Measurements from ENCODE around the gene FXYD7. TPM values are rescaled to one million over a fixed set of nuclear protein-coding genes. Genes with fewer than 3 reads are reported as not detected.
A peak's percentile ranks its signal among the peaks of the same experiment; 100 is the strongest.

Gene FXYD7
- polyA plus RNA-seq, 12 donors, result 0.53 to 2.2 (median 1.1) TPM; not detected in 2

DNA sequence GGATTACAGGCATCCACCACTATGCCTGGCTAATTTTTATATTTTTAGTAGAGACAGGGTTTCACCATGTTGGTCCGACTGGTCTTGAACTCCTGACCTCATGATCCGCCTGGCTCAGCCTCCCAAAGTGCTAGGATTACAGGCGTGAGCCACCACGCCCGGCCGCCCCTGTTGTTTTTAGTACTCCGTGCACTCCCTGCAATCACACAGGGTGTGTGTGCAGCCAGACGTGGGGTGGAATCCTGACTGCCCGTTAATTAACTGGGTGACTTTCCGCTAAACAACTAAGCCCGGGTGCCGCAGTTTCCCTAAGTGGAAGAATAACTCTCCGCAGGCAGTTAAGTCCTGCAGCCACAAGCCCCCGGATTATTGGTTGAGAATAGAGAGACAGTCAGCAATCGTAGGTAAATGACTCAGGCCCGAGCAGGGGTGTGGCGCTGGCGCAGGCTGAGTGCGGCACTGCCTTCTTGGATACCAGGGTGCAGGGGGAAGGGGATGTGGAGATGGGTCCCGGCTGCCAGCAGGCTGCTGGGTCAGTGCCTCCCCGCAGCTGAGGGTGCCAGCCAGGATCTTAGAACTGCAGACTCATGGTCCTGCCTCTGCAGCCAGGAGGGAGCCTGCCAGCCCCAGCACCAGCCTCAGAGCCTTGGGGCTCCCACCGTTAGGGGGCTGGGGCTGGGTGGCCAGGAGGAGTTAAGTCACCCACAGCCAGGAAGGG lies 33.5 kb upstream of the FXYD7 start:
- DNase-seq, result no peak

DNA sequence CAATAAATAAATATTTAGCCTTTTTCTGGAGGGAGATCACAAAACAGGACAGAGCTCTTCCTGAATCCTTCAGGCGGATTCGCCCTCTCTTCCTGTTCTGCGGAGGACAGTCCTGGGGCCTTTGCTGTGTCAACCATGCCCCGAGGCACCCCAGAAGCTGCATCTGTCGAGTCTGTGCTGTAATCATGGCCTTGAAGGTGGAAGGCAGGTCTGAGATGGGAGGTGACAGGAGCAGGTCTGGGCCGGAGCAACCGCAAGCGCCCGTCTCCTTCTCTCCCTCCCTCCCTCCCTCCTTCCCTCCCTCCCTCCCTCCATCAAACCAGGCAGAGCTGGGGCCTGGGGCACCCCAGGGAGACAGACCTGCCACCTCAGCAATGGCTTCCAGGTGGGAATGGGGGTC lies 32.1 kb upstream of the FXYD7 start:
- no peak for DNase-seq

DNA sequence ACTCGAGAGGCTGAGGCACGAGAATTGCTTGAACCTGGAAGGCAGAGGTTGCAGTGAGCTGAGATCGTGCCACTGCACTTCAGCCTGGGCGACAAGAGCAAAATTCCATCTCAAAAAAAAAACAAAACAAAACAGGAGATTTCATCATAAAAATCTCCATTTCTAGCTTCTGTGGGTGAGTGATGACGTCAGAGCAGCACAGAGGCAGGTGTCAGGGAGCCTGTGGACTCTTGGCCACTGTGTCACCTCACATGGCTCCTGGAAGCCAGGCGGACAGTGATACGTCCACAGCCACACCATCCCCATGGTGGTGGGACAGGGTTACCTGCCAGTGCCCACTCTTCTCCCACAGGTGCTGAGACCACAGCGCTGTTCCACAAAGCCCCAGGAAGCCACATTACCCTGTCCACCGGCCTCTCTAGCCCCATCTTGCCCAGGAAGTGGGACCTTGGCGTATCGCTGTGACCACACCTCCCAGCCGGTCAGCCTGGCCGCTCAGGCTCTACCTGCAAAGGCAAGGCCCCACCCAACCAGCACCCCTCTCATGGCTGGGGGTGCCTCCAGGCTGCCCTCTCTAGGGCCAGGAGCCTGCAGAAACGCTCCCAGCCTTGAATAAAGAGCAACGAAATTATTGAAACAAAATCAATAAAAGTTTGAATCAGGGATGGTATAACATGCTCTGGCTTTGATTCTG lies 29.9 kb upstream of the FXYD7 start:
- DNase-seq, result no peak

DNA sequence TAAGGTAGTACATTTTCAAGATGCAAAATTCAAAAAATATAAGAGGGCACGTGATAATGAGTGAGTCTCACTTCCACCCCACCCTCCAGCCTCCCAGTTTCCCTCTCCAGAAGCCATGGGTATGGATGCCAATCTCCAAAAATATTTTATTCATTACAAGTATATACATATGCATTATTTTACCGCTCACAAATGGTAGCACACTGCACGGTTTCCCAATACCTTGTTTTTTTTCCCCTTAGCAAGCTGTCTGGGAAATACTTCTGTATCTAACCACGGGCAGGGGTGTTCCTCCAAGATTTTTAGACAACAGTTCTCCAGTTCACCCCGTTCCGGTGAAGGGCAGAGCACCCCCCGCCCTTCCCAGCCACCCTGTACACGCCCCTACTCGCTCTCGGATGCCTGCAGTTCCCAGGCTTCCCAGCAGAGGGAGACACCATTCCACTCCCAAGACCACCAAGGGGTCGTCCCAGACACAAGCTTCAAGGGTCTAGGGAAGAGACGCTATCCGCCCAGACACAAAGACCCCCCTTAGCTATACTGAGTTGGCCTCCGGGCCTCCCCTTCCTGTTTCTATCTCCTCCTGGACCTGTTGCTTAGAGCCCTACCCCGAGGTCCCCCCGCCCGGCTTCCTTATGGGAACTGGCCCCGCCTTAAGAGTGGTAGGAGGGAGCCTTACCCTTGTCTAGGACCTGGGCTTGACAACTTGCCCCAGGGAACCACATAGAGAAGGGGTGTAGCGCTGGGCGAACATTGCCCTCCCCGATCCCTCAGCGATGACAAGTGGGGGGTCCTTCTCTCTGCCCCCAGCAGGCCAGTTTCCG lies 28.5 kb upstream of the FXYD7 start:
- peak; percentile 83 for DNase-seq

DNA sequence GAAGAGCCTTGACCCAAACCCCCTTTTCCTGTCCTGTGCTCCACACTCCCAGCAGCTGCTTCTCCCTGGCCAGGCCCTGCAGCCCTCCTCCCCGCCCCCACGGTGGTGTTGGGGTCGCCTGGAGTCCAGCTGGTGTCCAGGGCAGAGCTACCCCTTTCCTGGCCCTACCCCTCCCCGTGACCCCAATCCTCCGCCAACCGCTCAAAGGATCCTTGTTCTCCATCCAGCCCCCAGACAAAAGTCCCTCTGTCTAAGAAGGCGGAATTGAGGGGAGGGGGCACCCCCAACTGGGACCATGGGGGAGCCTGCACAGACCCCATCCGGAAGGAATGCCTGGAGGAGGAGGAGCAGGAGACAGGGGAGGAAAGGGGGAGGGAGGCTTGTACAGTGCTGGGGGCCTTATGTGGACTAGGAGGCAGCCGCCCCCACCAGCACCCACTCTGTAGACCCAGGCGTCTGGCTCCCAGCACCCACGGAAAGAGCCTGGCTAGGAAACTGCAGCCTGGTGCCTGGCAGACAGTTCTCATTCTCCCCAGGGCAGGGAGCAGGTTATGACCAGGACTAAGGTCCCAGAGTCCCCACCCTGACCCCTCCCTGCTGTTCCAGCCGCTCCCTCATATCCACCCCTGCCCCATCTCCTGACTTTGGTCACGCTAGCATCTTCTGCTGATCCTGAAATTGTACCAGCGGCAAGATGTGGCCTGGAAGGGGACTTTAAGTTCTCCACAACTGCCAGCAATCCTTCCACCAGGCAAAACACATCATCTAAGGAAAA lies 27.7 kb upstream of the FXYD7 start, which contains the start of gene FXYD3:
Gene FXYD3 (plus strand): TSS at position 647 of the 775 bp plus-strand sequence. CDS start 3,554 bp downstream, outside the sequence.
- no peak for DNase-seq

DNA sequence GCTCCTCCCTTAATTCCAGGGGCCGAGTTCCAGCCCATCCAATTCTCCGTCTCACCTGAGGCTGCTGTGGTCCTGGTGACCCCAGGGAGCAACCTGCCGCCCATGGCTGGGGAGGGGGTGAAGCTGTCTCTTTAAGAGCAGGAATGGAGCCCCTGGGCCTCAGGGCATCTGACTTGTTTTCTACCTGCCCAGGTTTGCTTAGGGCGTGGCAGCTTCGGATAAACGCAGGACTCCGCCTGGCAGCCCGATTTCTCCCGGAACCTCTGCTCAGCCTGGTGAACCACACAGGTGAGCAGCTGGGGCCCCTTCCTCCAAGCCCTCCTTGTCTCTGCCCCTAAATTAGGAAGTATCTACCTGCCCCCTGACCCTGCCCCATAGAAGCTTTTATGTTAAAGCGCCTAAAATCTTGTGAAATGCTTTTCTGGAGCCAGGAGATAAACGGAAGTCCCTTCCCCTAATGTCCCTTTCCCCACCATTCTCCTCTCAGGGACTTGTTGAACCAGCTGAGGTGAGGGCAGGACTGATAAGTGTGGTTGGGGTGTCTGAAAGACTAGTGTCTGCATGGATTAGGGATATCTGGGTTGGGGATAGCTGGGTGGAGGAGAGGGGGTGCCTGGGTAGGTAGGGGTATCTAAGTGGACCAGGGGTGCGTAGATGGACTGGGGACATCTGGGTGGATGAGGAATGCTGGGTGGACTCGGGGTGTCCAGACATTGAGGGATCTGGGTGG lies 26.8 kb upstream of the FXYD7 start:
- no peak for DNase-seq

DNA sequence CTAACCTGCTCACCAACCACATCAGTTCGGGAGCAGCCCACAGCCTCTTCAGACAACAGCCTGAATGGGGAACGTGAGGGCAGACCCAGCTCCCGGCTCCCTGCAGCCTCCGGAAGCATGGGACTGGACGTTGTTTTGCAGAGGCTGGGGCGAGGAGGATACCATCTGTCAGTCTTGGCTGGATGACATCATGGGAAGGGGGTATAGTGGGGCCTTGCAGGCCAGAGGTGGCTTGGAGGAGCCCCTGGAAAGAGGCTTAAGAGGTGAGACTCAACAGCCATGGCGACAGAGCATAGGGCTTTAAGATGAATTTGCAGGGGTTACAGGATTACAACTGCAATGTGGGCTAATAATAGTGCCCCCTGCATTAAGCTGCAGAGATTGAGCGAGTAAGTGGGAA lies 25.9 kb upstream of the FXYD7 start:
- DNase-seq, result no peak

DNA sequence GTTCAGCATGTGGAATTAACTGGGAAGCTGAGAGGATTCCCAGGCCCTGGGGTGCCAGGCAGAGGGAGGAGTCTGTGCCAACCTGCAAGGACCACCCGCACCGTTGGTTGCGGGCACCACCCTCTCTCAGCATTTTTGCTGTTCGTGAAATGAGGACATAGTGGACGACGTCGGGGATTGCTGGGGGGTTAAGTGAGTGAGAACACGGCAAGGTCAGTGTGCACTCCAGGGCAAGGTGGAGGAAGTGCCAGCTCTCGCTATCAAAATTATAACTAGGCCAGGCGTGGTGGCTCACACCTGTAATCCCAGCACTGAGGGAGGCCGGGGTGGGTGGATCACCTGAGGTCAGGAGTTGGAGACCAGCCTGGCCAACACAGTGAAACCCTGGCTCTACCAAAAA lies 25.3 kb upstream of the FXYD7 start:
- DNase-seq, result no peak

DNA sequence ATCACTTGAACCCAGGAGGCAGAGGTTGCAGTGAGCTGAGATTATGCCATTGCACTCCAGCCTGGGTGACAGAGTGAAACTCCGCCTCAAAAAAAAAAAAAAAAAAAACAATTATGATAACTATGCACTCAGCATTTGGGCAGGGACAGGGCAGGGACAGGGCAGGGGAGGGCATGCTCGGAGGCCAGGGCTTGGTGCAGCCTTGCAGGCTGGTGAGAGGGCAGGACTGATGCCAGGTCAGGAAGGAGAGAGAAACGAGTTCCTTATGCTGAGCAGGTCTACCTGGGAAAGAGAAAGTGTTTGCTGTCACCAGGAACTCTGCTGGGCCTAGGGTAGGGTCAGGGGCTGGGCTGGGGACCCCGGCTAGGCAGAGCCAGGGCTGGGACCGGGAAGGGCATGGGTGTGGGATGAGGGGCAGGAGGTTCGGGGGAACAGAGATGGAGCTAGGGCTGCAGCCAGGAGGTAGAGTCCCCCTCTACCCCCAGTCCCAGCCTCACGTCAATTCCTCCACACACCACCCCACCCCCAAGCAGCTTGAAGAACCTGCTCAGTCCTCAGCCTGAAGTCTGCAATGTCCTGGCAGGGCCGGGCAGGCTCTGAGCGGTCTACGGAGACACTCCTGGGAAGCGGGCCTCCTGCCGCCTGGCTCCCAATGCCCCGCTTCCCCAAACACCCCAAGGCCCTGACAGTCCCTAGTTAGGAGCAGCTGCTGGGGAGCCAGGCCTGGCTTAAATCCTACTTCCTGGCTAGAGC lies 24.6 kb upstream of the FXYD7 start:
- DNase-seq, result no peak

DNA sequence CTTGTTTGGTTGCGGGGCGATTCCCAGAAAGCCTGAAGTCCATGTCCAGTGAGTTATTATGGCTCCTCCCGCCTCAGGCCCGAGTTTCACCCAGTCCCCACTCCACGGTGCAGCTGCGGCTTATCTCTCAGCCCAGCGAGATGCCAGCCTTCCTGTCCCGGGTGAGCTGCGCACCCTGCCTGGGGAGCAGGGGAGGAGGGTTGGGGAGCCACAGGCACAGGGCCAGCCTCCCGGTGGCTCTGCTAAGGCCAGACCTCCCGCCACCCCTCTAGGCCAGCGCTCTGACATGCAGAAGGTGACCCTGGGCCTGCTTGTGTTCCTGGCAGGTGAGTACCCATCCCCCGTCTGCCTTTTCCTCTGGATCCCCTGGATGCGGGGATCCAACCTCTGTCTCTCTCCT lies 24.0 kb upstream of the FXYD7 start:
- DNase-seq, result no peak

DNA sequence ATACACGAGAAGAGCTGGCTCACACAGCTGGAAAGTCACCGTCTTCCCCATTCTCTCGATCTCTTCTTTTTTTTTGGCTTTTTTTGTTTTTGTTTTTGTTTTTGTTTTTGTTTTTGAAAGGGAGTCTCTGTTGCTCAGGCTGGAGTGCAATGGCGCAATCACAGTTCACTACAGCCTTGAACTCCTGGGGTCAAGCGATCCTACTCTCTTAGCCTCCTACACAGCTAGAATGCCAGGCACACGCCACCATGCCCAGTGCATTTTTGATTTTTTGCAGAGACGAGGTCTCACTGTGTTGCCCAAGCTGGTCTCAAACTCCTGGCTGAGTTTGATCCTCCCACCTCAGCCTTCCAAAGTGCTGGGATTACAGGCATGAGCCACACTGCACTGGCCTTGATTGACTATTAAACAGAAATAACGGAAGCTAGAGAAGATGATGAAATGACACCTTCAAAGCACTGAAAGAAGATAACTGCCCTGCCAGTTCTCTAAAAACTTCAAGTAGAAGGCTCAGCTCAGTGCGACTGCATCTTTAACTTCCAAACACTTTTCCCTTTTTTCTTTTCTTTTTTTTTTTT lies 23.4 kb upstream of the FXYD7 start:
- no peak for DNase-seq

DNA sequence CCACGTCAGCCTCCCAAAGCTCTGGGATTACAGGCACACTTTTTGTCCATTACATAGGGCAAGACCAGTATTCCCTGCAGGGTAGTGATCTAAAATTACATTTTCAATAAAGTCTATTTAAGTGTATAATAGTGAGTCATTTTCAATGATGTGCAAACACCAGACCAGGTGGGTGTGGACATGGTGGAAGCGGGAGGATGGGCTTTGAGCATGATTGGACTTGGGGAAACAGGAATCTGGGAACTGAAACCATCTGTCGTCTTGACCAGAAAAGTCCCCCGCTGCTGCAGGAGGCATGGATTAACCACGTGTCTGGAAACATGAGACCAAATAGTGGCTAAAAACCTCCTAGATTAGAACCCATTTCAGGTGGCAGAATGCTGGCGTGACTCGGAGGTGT lies 22.6 kb upstream of the FXYD7 start:
- no peak for DNase-seq

DNA sequence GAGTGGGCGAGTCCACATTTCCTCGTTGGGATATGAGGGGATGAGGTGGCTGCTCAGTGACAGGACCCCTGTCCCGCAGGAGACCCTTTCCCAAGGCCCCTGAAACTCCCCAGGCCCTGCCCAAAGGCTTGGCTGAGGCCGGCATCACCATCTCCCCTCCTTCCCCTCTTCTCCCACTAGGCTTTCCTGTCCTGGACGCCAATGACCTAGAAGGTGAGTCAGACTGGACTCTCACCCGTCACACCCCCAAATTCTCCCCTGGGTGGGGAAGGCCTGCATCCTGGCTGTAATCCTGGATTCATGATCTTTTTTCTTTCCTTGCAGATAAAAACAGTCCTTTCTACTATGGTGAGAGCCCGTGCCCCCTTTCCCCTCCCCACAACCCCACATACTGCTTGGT lies 22.2 kb upstream of the FXYD7 start:
- DNase-seq, result no peak

DNA sequence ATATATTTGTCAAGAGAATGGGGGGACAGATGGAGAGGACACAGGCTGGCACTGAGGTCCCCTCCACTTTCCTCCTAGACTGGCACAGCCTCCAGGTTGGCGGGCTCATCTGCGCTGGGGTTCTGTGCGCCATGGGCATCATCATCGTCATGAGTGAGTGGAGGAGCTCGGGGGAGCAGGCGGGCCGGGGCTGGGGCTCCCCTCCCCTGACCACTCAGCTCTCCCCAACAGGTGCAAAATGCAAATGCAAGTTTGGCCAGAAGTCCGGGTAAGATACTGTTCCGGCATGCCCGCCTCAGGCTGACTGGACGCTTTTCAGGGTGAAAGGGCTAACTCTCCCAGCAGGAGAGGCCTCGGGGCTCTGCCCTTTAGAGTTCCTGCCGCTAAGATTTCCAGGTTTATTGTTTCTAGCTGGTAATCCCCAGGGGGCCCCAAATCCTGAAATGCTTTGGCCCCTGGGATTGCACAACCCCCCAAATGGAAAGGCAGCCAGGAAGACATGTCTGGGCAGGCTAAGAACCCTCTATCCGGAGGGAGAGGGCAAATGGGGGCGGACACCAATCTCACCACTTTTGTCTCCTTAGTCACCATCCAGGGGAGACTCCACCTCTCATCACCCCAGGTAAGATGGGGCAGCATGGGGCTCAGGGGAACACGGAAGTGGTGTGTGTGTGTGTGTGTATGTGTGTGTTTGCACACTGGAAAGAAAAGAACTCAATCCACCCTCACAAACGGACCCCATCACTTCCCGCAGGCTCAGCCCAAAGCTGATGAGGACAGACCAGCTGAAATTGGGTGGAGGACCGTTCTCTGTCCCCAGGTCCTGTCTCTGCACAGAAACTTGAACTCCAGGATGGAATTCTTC lies 20.1 kb upstream of the FXYD7 start:
- no peak for DNase-seq

DNA sequence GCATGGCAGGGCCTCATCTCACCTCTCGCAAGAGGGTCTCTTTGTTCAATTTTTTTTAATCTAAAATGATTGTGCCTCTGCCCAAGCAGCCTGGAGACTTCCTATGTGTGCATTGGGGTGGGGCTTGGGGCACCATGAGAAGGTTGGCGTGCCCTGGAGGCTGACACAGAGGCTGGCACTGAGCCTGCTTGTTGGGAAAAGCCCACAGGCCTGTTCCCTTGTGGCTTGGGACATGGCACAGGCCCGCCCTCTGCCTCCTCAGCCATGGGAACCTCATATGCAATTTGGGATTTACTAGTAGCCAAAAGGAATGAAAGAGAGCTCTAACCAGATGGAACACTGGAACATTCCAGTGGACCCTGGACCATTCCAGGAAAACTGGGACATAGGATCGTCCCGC lies 19.5 kb upstream of the FXYD7 start:
- no peak for DNase-seq

DNA sequence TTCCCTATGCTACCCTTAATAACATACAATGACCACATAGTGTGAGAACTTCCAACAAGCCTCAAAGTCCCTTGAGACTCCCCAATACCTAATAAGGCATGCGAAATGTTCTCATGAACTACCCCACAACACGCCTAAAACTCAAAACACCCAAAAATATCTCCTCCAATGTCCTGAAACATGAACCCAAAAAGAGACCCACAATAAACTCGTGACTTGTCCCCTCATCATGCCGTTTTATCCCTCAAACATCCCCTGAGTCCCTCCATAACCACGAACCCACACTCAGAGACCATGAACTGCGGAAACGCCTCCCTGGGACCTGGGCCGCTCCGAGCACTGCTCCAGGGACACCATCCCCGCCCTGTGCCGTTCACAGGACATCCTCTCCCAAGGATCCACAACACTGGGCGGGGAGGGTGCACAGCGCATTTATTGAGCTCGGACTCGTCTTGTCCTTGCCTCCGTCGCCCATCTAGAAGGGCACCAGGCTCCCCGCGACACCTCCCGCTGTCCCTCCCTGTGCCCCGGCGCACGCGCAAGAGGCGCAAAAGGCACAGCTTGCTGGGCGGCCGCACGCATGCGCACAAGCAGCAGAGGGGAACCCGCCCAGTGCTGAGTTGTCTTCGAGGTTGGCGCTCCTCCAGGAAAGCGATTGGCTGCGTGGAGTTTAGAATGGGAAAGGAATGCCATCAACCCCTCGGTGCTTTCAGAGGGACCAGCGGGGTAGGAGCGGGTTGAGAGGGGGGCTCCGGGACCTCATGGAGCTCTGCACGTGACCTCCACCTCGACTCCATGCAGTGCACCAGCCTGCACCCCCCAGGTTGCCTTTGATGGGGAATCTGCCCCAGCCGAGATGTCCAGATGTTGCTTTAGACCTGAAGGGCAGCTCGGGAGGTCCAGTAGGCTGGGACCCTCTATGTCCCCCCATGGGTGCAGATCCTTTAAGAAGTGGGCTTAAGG lies 18.7 kb upstream of the FXYD7 start:
- peak; percentile 97 for DNase-seq

DNA sequence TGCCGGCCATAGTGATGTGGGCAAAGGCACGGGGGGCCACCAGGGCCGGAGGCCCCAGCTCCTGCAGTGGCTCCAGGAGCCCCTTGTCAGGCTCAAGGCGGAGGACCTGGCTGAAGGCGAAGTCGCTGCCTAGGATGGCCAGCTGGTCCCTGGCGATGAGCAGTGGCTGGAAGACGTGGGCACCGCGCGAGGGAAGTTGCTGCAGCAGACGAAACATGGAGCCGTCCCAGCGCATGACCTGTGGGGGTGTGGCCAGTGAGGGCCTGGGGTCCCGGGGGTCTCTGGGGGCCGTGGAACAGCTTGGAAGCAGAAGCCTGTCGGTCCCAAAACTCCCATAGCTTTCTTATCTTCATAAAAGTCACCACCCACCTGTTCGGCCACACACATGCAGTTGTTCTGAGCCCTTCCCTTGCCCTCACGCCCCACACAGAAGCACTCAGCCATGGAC lies 17.8 kb upstream of the FXYD7 start:
- DNase-seq, result no peak
